IMR-90 (cell line): ENCODE measurements around the gene PPP1R13B. TPM values are rescaled to one million over a fixed set of nuclear protein-coding genes. Genes with fewer than 3 reads are reported as not detected.

Experiments
- ATAC-seq: fragments of 200-7000 bp; cut with Tn5 transposase; 2 replicates; pipeline ENCODE4 v1.9.1; 2020; ENCODE audit warnings: low read depth, mild to moderate bottlenecking, moderate library complexity
- BruUV-seq: library from RNA; stranded (reverse); fragments of 400-500 nt; replicated peaks from 2 replicates; lab custom pipeline; 2021; lab: Mats Ljungman, UMichigan
- CTCF ChIA-PET: fragments of 300-600 bp; formaldehyde crosslinking; extraction: SDS; loops from one replicate; lab custom pipeline; 2021; ENCODE audit warnings: antibody characterized with exemption; lab: Yijun Ruan, JAX
- POLR2A ChIA-PET: fragments of 300-600 bp; sonication (Branson Sonifier 250); formaldehyde crosslinking; loops from one replicate; lab custom pipeline; 2022; ENCODE audit warnings: antibody characterized with exemption; ENCODE audit not compliant: unreplicated experiment; lab: Charles Lee
- DNase-seq: peaks from one replicate; pipeline ENCODE4 v3.0.0; 2013
- H2AFZ ChIP-seq: replicated peaks from 2 replicates; pipeline ENCODE3; 2013; ENCODE audit warnings: low read length, mild to moderate bottlenecking; ENCODE audit not compliant: poor library complexity
- H2AK5ac ChIP-seq: 2 replicates; pipeline ENCODE4 v1.6.1; 2013; ENCODE audit warnings: low read depth, low read length, inconsistent platforms
- H2AK9ac ChIP-seq: replicated peaks from 2 replicates; pipeline ENCODE3; 2013; ENCODE audit warnings: mild to moderate bottlenecking, low read depth, low read length, moderate library complexity; ENCODE audit not compliant: poor library complexity
- H2BK120ac ChIP-seq: 2 replicates; pipeline ENCODE4 v1.6.1; 2013; ENCODE audit warnings: low read depth, low read length, inconsistent platforms
- H2BK15ac ChIP-seq: 3 replicates; pipeline ENCODE4 v1.6.1; 2013; ENCODE audit warnings: low read depth, low read length, inconsistent platforms
- H2BK20ac ChIP-seq: 2 replicates; pipeline ENCODE4 v1.6.1; 2013; ENCODE audit warnings: low read depth, mild to moderate bottlenecking, inconsistent platforms, low read length, moderate library complexity
- H2BK5ac ChIP-seq: 2 replicates; pipeline ENCODE4 v1.6.1; 2013; ENCODE audit warnings: mild to moderate bottlenecking, low read depth, low read length, inconsistent platforms; ENCODE audit not compliant: poor library complexity, severe bottlenecking
- H3K14ac ChIP-seq: replicated peaks from 2 replicates; pipeline ENCODE4 v1.6.1; 2013; ENCODE audit warnings: low read depth, low read length, inconsistent platforms
- H3K18ac ChIP-seq: 2 replicates; pipeline ENCODE4 v1.6.1; 2013; ENCODE audit warnings: low read depth, low read length, control low read depth
- H3K23ac ChIP-seq: 2 replicates; pipeline ENCODE4 v1.6.1; 2013; ENCODE audit warnings: low read depth, low read length, inconsistent platforms
- H3K27ac ChIP-seq: 2 replicates; pipeline ENCODE4 v1.5.1; 2013; ENCODE audit warnings: mild to moderate bottlenecking, control low read depth, low read length; ENCODE audit not compliant: insufficient read depth
- H3K27me3 ChIP-seq: 2 replicates; pipeline ENCODE4 v1.6.1; 2013; ENCODE audit warnings: low read length; ENCODE audit not compliant: control insufficient read depth, insufficient read depth
- H3K36me3 ChIP-seq: 2 replicates; pipeline ENCODE4 v1.6.1; 2013; ENCODE audit warnings: low read length, mixed read lengths; ENCODE audit not compliant: control insufficient read depth, insufficient read depth
- H3K4ac ChIP-seq: 2 replicates; pipeline ENCODE4 v1.6.1; 2013; ENCODE audit warnings: low read depth, low read length, inconsistent platforms
- H3K4me1 ChIP-seq: 2 replicates; pipeline ENCODE4 v1.6.1; 2013; ENCODE audit warnings: low read length, mixed read lengths; ENCODE audit not compliant: control insufficient read depth, insufficient read depth
- H3K4me2 ChIP-seq: 2 replicates; pipeline ENCODE4 v1.6.1; 2013; ENCODE audit warnings: low read depth, mild to moderate bottlenecking, control low read depth, low read length, moderate library complexity
- H3K4me3 ChIP-seq: 2 replicates; pipeline ENCODE4 v1.5.1; 2013; ENCODE audit warnings: low read depth, mild to moderate bottlenecking, control low read depth, low read length, moderate library complexity; ENCODE audit not compliant: insufficient read depth
- H3K56ac ChIP-seq: 2 replicates; pipeline ENCODE4 v1.6.1; 2013; ENCODE audit warnings: low read length, inconsistent platforms; ENCODE audit not compliant: insufficient read depth; ENCODE audit errors: extremely low read depth
- H3K79me1 ChIP-seq, 2 experiments: 2 replicates each; pipeline ENCODE4 v1.6.1; 2013; ENCODE audit warnings: low read length in 2 of 2, inconsistent platforms in 1 of 2, low read depth in 1 of 2
- H3K9ac ChIP-seq: 2 replicates; pipeline ENCODE4 v1.6.1; 2013; ENCODE audit warnings: low read depth, low read length, control low read depth
- H3K9me1 ChIP-seq: 2 replicates; pipeline ENCODE4 v1.6.1; 2013; ENCODE audit warnings: low read length, inconsistent platforms; ENCODE audit not compliant: insufficient read depth
- H3K9me3 ChIP-seq: 2 replicates; pipeline ENCODE4 v1.6.1; 2013; ENCODE audit warnings: low read length; ENCODE audit not compliant: control insufficient read depth, insufficient read depth
- H4K20me1 ChIP-seq: 2 replicates; pipeline ENCODE4 v1.6.1; 2013; ENCODE audit warnings: low read length, inconsistent platforms; ENCODE audit not compliant: insufficient read depth
- H4K5ac ChIP-seq: 2 replicates; pipeline ENCODE4 v1.6.1; 2013; ENCODE audit warnings: mild to moderate bottlenecking, low read depth, low read length, control low read depth
- H4K8ac ChIP-seq, 2 experiments: 2 replicates each; pipeline ENCODE4 v1.6.1; 2013; ENCODE audit warnings: low read depth in 2 of 2, low read length in 2 of 2, control low read depth in 1 of 2, inconsistent platforms in 1 of 2
- H4K91ac ChIP-seq: 2 replicates; pipeline ENCODE4 v1.6.1; 2013; ENCODE audit warnings: low read depth, low read length, inconsistent platforms; ENCODE audit not compliant: insufficient read depth
- BHLHE40 ChIP-seq: fragments of 150-350 bp; IDR thresholded peaks from 2 replicates; pipeline ENCODE4 v1.6.1; 2016; ENCODE audit warnings: mild to moderate bottlenecking, low read depth, low read length
- CEBPB ChIP-seq: IDR thresholded peaks from 2 replicates; pipeline ENCODE4 v1.6.1; 2012; ENCODE audit warnings: low read depth, low read length, improper control_type of control experiment
- CHD1 ChIP-seq: IDR thresholded peaks from 2 replicates; pipeline ENCODE4 v1.6.1; 2012; ENCODE audit warnings: low read depth, low read length, improper control_type of control experiment
- CTCF ChIP-seq: conservative IDR thresholded peaks from 2 replicates; pipeline ENCODE4 v1.5.1; 2012; ENCODE audit warnings: mild to moderate bottlenecking, low read depth, low read length, improper control_type of control experiment
- FOS ChIP-seq: fragments of 150-350 bp; IDR thresholded peaks from 2 replicates; pipeline ENCODE4 v1.6.1; 2016; ENCODE audit warnings: low read depth, low read length
- MAFK ChIP-seq: IDR thresholded peaks from 2 replicates; pipeline ENCODE4 v1.6.1; 2012; ENCODE audit warnings: low read depth, low read length, improper control_type of control experiment
- NFE2L2 ChIP-seq: fragments of 150-350 bp; IDR thresholded peaks from 2 replicates; pipeline ENCODE4 v1.6.1; 2016; ENCODE audit warnings: low read depth, mild to moderate bottlenecking, low read length
- POLR2A ChIP-seq: IDR thresholded peaks from 2 replicates; pipeline ENCODE4 v1.6.1; 2012; ENCODE audit warnings: mild to moderate bottlenecking, low read depth, low read length
- RAD21 ChIP-seq: IDR thresholded peaks from 2 replicates; pipeline ENCODE4 v1.6.1; 2012; ENCODE audit warnings: low read length, improper control_type of control experiment
- WGBS, 2 experiments: methylation state at CpG; one replicate each; pipeline versions ENCODE4 v1.1.5 to v1.1.7; 2013; ENCODE audit warnings: missing lambda C conversion rate in 2 of 2; ENCODE audit not compliant: insufficient read length in 1 of 2; ENCODE audit errors: extremely low coverage in 2 of 2; 5-methylcytosine and 5-hydroxymethylcytosine counted together
- dilution Hi-C: fragments of 300-500 bp; cut with HindIII; formaldehyde crosslinking; loops from one replicate; pipeline ENCODE4 v1.14.3; 2018; ENCODE audit warnings: low sequenced_read_pairs; ENCODE audit not compliant: unreplicated experiment
- in situ Hi-C: fragments of 300-500 bp; cut with MboI; formaldehyde crosslinking; loops from 3 replicates; pipeline ENCODE4 v1.14.3; 2019; ENCODE audit warnings: low sequenced_read_pairs, inconsistent platforms, mixed read lengths
- intact Hi-C: fragments of 100-400 bp; cut with micrococcal nuclease; formaldehyde crosslinking; loops from 2 replicates; pipeline ENCODE4 v1.10.0; 2022
- polyA plus RNA-seq, 3 experiments: library from polyadenylated mRNA; depleted of rRNA; stranded (reverse); fragments of >200 nt; gene quantifications; 2 replicates each; pipeline ENCODE4 v1.2.3, GENCODE V29; 2012; ENCODE audit warnings: low replicate concordance in 1 of 3
- total RNA-seq: library from RNA; depleted of rRNA; stranded (reverse); fragments of >200 nt; gene quantifications from 2 replicates; pipeline ENCODE4 v1.2.3, GENCODE V29; 2012

Gene PPP1R13B
- total and polyA plus RNA-seq, 2 of the 4 experiments (the other 2 are of a cell fraction): 1.6 to 2.8 TPM

GRCh38 chr14:103869406-103870143 lies 22.2 kb upstream of the PPP1R13B start:
- Histone ChIP-seq H3K36me3 (no peaks in the 10 kb centered on the region), H2AK5ac (no peak overlapping the region), H3K4ac (no peak overlapping the region), H3K9ac (no peak overlapping the region), H3K14ac (no peak overlapping the region), H3K4me3 (no peak overlapping the region), H2BK120ac (no peak overlapping the region), H2AFZ (peak overlapping the region; percentile 70), H3K27ac (no peak overlapping the region), H3K56ac (no peak overlapping the region), H3K9me1 (no peaks in the 10 kb centered on the region), H3K23ac (no peak overlapping the region), H3K4me2 (no peak overlapping the region), H2BK20ac (no peak overlapping the region), H2BK15ac (no peak overlapping the region), H4K8ac (no peak overlapping the region), H3K9me3 (no peaks in the 10 kb centered on the region), H4K20me1 (no peaks in the 10 kb centered on the region), H3K27me3 (no peaks in the 10 kb centered on the region; the same call in 1 of the 2 replicates), H3K4me1 (no peaks in the 10 kb centered on the region; the same call in 1 of the 2 replicates), H2AK9ac (no peak overlapping the region), H4K91ac (no peak overlapping the region), H4K5ac (no peak overlapping the region), H2BK5ac (no peak overlapping the region), H3K18ac (no peak overlapping the region), H3K79me1 (no peaks in the 10 kb centered on the region)
- no TSS peak for BruUV-seq
- ATAC-seq (no peak), DNase-seq (no peak)
- in situ Hi-C loops (no loop called here), dilution Hi-C loops (no loop called here), intact Hi-C loops (no loop called here)
- TF ChIP-seq MAFK (no peak), RAD21 (no peak), POLR2A (no peak), CHD1 (no peak), NFE2L2 (no peak), CTCF (no peak), FOS (no peak), CEBPB (no peak), BHLHE40 (no peak)
- POLR2A ChIA-PET: no interaction called here
- CTCF ChIA-PET: no interaction called here
- 82% methylated on average over 7 of the region's 14 CpGs; no CpG with 5 or more reads in 1 of the 2 experiments for WGBS, 2 experiments
